GM19438 (cell line): ENCODE results near the gene TGIF1.
"Not testable (repeated sequence)": the region's sequence is repeated elsewhere in the genome, so short reads cannot be mapped to it uniquely, and the experiment has no call there.

Experiments used
- ATAC-seq: cut with Tn5 transposase; IDR thresholded peaks from one replicate; pipeline ENCODE4 v1.9.1; 2021; ENCODE audit warnings: low read depth; ENCODE audit not compliant: unreplicated experiment

TGIF1 gene

DNA sequence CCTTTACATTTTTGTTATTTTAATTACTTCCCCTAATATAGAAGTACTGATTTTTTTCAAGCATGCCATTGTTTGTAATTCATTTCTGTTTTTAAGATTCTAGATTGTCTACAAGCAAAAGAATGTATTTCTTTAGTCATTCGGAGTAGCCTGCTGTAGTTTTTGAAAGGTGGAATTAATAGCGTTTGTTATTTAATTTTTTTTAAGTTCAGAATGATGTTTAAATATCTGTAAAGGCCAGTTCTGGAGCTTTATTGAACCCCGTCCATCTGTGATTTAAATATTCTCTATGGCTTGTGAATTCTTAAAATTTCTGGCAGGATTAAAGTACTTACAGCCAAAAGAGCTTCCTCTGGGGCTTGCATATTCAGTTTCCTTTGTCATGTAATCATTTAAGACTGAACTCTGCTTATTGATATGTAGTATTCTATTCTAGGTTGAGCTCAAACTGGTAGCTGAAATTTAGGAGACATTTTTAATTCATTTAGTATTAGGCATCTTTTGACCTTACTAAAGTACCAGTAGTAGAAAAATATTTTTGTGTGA is 5.2 kb downstream of the TGIF1 start:
- no peak for ATAC-seq

DNA sequence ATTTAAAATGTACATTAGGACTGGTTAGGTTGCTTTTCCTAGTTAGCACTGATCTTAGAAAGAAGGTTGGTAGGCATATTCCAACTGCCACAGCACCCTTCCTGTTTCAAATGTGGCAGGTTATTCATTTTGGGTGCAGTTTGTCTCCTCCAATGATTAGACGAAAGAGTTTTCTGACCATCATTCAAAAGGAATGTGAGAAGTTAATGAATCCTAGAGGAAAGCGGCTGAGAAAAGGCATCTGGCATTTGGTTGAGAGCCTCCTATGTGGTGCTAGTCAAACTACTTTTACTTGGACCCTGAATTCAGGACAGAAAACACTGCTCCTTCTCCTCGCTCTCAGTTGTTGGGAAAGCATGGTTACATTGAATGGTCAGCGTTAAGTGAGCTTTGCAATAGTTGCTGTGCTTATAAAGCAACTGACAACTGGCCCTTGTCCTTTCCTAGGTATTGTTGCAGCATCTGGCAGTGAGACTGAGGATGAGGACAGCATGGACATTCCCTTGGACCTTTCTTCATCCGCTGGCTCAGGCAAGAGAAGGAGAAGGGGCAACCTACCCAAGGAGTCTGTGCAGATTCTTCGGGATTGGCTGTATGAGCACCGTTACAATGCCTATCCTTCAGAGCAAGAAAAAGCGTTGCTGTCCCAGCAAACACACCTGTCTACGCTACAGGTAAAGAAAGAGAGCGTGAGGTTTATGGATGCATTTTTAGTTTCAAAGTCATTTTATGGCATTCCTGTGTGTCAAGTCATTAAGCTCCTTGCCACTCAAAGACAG is 6.1 kb downstream of the TGIF1 start:
- ATAC-seq: no peak

DNA sequence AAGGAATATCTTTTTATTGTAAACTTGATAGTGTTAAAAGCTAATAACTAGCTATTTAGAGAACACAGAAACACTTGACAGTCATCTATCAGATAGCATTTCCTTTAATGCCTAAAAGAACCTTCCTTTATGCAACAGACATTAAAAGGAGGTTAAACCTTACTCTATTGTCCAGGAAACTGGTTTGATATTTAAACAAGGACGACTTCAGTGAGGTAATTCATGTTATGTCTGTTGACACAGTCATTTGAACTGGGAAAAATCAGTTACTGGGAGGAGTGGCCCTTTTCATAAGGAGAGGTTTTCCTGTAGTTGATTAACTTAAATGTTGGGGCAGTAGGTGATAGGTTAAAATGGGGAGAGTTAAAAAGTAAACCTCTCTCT is 6.7 kb downstream of the TGIF1 start:
- ATAC-seq: no peak

GRCh38 chr18:3457261-3457724 is 7.3 kb downstream of the TGIF1 start:
- no peak for ATAC-seq

DNA sequence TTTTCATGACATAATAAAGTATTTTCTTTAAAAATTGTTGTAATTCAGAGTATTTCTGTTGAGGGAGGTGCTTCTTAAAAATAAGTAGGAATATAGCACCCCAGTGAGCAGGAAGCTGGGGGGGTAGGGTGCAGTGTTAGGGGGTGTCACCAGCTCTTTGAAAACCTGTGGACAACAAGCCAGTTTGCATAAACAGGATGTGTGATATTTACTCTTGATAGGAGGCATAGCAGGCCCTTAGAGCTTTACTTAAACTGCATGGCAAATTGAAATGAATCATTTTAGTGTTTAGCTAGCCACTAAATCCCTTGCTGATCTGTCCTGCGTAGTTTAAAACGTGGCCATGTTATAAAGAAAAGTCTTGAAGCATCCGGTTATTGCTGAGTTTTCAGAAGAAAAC is 8.4 kb downstream of the TGIF1 start:
- no peak for ATAC-seq

DNA sequence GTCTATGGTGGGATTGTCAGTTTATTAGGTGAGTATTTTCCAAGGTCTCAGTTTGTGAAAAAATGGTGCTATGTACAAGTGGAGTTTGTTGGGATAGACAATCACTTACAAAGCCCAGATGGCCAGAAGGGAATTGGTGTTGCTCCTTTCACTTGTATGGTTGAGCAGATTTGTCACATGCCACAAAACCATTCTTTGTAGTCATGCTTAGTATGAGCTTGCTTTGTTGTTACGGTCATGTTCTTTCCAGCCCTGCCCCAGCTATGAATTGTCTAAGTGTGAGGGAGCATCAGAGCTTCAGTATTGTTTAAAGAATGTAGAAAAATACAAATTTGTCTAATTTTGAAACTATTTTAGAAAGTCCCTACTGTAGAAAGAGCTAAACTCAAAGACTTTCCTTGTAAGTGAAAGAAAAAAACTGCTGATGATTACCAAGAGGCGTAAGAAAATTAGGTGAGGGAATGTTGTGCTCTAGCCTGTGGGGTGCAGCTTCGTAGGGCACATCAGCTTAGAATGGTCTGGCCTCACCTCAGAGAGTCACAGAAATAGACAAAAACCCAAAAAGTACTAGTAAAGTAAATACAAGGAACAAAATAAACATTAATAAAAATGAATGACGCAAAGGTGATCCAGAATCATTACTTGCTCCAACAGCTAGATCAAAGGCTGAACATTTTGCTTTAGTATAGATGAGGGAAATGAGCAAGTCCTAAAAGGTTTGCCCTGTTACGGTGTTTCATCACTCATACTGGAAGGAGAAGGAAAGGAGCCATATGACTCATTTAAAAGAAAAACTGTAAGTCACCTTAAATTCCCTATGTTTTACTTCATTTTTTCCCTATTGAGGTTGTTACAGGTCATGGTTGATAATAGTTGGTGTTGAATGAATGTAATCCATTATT is 9.2 kb downstream of the TGIF1 start:
- no peak for ATAC-seq

- no peak for ATAC-seq
These were observed 10.9 kb downstream of the TGIF1 start for GRCh38 chr18:3460823-3461398.

- no peak for ATAC-seq
These were observed 11.7 kb downstream of the TGIF1 start for GRCh38 chr18:3461704-3462103.

- no peak for ATAC-seq
These were observed 13.1 kb downstream of the TGIF1 start for GRCh38 chr18:3463051-3463450.

GRCh38 chr18:3466045-3466444 is 16.1 kb downstream of the TGIF1 start:
- ATAC-seq: no peak

DNA sequence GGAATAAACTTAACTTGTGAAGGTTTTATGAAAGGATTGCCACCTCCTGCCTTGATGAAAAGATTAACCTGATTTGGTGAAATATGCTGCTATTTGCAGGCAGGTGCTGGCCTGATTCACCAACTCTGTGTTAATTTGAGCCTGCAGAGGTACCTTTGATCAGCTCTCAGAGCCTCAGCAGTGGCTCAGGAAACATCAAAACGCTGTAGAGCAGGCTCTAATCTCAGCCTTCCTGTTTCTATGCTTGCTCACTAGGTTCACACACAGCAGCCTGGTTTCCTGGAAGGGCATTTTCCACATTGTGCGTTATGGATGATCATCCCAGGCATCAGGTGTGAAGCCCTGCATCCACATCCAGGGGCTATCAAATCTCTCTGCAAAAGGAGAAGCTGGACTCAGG is 16.9 kb downstream of the TGIF1 start:
- ATAC-seq: no peak

DNA sequence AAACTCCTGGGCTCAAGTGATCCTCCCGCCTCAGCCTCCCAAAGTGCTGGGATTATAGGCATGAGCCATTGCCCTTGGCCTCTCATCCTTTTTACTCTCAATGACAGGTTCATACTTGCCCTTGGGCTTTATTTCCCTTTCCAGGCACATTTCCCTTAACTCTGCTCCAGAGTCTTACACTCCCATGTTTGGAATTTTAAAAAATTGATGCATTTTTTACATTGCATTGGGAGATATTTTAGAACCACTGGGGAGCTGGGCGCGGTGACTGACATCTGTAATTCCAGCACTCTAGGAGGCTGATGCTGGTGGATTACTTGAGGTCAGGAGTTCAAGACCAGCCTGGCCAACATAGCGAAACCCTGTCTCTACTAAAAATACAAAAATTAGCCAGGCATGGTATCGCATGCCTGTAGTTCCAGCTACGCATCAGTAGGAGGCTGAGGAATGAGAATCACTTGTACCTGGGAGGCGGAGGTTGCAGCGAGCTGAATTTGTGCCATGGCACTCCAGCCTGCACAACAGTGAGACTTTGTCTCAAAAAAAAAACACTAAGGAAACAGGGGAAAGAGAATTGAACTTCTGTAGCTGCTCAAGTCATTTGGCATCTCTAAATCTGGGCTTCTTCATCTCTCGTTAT is 18.2 kb downstream of the TGIF1 start:
- no peak for ATAC-seq

- ATAC-seq: no peak
These were observed 18.9 kb downstream of the TGIF1 start for GRCh38 chr18:3468833-3469232.

- no peak for ATAC-seq
These were observed 21.2 kb downstream of the TGIF1 start for GRCh38 chr18:3471141-3471648.

DNA sequence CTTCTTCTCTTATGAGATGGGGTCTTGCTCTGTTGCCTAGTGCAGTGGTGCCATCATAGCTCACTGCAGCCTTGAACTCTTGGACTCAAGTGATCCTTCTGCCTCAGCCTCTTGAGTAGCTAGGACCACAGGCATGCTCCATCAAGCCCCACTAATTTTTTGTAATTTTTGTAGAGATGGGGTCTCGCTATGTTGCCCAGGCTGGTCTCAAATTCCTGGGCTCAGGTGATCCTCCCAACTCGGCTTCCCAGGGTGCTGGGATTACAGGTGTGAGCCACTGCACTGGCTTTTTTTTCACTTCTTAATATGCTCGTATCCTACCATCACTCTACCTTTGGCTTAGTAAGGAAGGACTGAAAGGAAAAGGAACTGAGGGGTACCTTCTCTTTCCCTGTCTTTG is 22.1 kb downstream of the TGIF1 start:
- not testable (repeated sequence) for ATAC-seq

GRCh38 chr18:3472681-3473544 is 22.9 kb downstream of the TGIF1 start:
- peak; percentile 83 for ATAC-seq

DNA sequence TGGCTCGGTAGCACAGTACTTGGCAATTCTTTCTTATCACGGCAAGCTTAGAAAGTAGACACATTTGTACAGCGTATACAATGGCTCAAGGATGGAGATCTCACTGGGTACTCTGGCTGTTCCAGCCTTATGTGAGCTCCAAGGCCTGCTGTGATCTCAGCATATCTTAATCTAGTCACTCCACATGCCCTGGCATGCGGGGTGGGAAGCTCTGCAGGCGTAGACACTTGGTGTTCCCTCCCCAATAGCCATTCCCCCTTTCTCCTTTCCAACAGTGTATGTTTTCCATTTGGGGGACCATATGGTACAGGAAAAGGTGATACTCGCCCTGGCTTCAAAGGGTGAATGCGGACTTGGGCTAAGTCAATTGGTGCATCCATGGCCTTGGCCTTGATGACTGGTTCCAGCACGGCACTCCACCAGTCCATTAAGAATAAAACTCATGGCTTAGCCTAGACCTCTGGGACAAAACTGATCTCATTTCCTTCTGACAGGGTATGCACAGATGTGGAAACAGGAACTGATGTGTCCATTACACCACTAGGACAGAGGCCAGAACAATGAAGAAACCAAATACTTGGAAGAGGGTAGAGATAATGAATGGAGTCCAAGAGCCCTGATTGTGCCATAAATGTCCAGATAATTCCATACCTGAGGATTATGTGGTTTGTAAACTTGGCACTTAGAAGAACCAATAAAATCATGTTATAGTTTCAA is 28.4 kb downstream of the TGIF1 start:
- no peak for ATAC-seq

DNA sequence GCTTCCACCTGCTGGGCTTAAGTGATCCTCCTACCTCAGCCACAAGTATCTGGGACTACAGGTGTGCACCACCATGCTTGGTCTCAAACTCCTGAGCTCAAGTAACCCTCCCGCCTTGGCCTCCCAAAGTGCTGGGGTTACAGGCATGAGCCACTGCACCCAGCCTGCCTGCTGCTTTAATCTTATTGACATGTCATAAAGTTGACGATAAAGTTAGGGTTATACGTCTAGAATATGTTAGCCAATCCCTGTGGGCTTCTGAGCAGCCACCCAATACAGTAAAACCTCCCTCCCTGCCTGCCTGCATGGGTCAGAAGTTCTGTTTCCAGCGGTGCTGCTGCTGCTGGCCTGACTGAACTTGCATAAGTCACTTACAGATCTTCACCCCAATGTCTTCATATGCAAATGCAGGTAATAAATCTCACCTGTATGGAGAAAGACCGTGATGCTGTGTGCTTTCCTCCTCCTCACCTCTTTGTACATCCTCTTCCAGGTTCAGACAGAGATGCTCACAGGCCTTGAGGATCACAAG is 30.1 kb downstream of the TGIF1 start:
- no peak for ATAC-seq
